ENCODE measurements around the gene CYP4F8. TPM values are rescaled to one million over a fixed set of nuclear protein-coding genes. Genes with fewer than 3 reads are reported as not detected.
"Not testable (repeated sequence)": the region's sequence is repeated elsewhere in the genome, so short reads cannot be mapped to it uniquely, and the experiment has no call there.

CYP4F8 gene
- total RNA-seq, result 0.37 TPM
- polyA plus RNA-seq, result 1.9 TPM

GRCh38 chr19:15614507-15615379 is at the start of gene CYP4F8:
CYP4F8 (plus strand) TSS chr19:15615218; CDS start chr19:15615617, 399 bp downstream.
- no peak for DNase-seq (ENCODE audit: extremely low spot score)
- Histone ChIP-seq H3K36me3 (ENCODE audit: insufficient read depth) (no peaks in the 10 kb centered on the region), H3K4me3 (ENCODE audit: low read depth, low read length) (no peak within 1 kb of the TSS), H3K27ac (ENCODE audit: low read depth) (no peak within 1 kb of the TSS), H3K4me1 (ENCODE audit: insufficient read depth) (peaks cover 1% of the 10 kb centered on the region)
- WGBS, result 35% methylated on average over 8 of the region's 8 CpGs

- Histone ChIP-seq H3K27ac (ENCODE audit: low read depth) (no peak overlapping the region), H3K4me3 (ENCODE audit: low read depth, low read length) (no peak overlapping the region), H3K36me3 (ENCODE audit: insufficient read depth) (no peaks in the 10 kb centered on the region), H3K4me1 (ENCODE audit: insufficient read depth) (no peaks in the 10 kb centered on the region)
- WGBS, result 84% methylated on average over 3 of the region's 3 CpGs
- no peak for DNase-seq (ENCODE audit: extremely low spot score)
These were observed 44.6 kb upstream of the CYP4F8 start for GRCh38 chr19:15570420-15570819.

- Histone ChIP-seq H3K4me3 (ENCODE audit: low read depth, low read length) (no peak overlapping the region), H3K36me3 (ENCODE audit: insufficient read depth) (no peaks in the 10 kb centered on the region), H3K4me1 (ENCODE audit: insufficient read depth) (no peaks in the 10 kb centered on the region), H3K27ac (ENCODE audit: low read depth) (no peak overlapping the region)
- WGBS, result 55% methylated on average over 6 of the region's 6 CpGs
- DNase-seq (ENCODE audit: extremely low spot score), result no peak
These were observed 39.6 kb upstream of the CYP4F8 start for GRCh38 chr19:15575406-15575805.

GRCh38 chr19:15576526-15577156 is 38.4 kb upstream of the CYP4F8 start:
- no peaks in the 10 kb centered on the region for H3K4me1 ChIP-seq (ENCODE audit: insufficient read depth)
- no peak overlapping the region for H3K4me3 ChIP-seq (ENCODE audit: low read depth, low read length)
- no peaks in the 10 kb centered on the region for H3K36me3 ChIP-seq (ENCODE audit: insufficient read depth)
- H3K27ac ChIP-seq (ENCODE audit: low read depth), result no peak overlapping the region
- 81% methylated on average over 12 of the region's 12 CpGs for WGBS
- DNase-seq (ENCODE audit: extremely low spot score), result no peak

GRCh38 chr19:15577184-15577771 is 37.7 kb upstream of the CYP4F8 start:
- no peaks in the 10 kb centered on the region for H3K4me1 ChIP-seq (ENCODE audit: insufficient read depth)
- no peak for DNase-seq (ENCODE audit: extremely low spot score)
- 73% methylated on average over 6 of the region's 6 CpGs for WGBS
- no peak overlapping the region for H3K4me3 ChIP-seq (ENCODE audit: low read depth, low read length)
- no peaks in the 10 kb centered on the region for H3K36me3 ChIP-seq (ENCODE audit: insufficient read depth)
- no peak overlapping the region for H3K27ac ChIP-seq (ENCODE audit: low read depth)

- Histone ChIP-seq H3K4me1 (ENCODE audit: insufficient read depth) (no peaks in the 10 kb centered on the region), H3K4me3 (ENCODE audit: low read depth, low read length) (no peak overlapping the region), H3K27ac (ENCODE audit: low read depth) (no peak overlapping the region), H3K36me3 (ENCODE audit: insufficient read depth) (no peaks in the 10 kb centered on the region)
- DNase-seq (ENCODE audit: extremely low spot score), result no peak
- 74% methylated on average over 12 of the region's 12 CpGs for WGBS
These were observed 31.7 kb upstream of the CYP4F8 start for GRCh38 chr19:15583346-15583745.

GRCh38 chr19:15584095-15584494 is 30.9 kb upstream of the CYP4F8 start:
- Histone ChIP-seq H3K36me3 (ENCODE audit: insufficient read depth) (no peaks in the 10 kb centered on the region), H3K4me3 (ENCODE audit: low read depth, low read length) (no peak overlapping the region), H3K27ac (ENCODE audit: low read depth) (no peak overlapping the region), H3K4me1 (ENCODE audit: insufficient read depth) (no peaks in the 10 kb centered on the region)
- DNase-seq (ENCODE audit: extremely low spot score), result no peak
- 33% methylated on average over 10 of the region's 10 CpGs for WGBS

- H3K4me3 ChIP-seq (ENCODE audit: low read depth, low read length), result no peak overlapping the region
- DNase-seq (ENCODE audit: extremely low spot score), result no peak
- H3K4me1 ChIP-seq (ENCODE audit: insufficient read depth), result no peaks in the 10 kb centered on the region
- H3K27ac ChIP-seq (ENCODE audit: low read depth), result no peak overlapping the region
- H3K36me3 ChIP-seq (ENCODE audit: insufficient read depth), result no peaks in the 10 kb centered on the region
- WGBS, result 8% methylated on average over 35 of the region's 35 CpGs
These were observed 30.4 kb upstream of the CYP4F8 start for GRCh38 chr19:15584541-15585115.

GRCh38 chr19:15587663-15588062 is 27.4 kb upstream of the CYP4F8 start:
- H3K4me3 ChIP-seq (ENCODE audit: low read depth, low read length), result no peak overlapping the region
- no peak overlapping the region for H3K27ac ChIP-seq (ENCODE audit: low read depth)
- no peaks in the 10 kb centered on the region for H3K4me1 ChIP-seq (ENCODE audit: insufficient read depth)
- 85% methylated on average over 9 of the region's 9 CpGs for WGBS
- no peaks in the 10 kb centered on the region for H3K36me3 ChIP-seq (ENCODE audit: insufficient read depth)
- DNase-seq (ENCODE audit: extremely low spot score), result no peak

- Histone ChIP-seq H3K4me1 (ENCODE audit: insufficient read depth) (no peaks in the 10 kb centered on the region), H3K36me3 (ENCODE audit: insufficient read depth) (no peaks in the 10 kb centered on the region), H3K27ac (ENCODE audit: low read depth) (no peak overlapping the region), H3K4me3 (ENCODE audit: low read depth, low read length) (no peak overlapping the region)
- 80% methylated on average over 1 of the region's 1 CpG for WGBS
- no peak for DNase-seq (ENCODE audit: extremely low spot score)
These were observed 26.8 kb upstream of the CYP4F8 start for GRCh38 chr19:15588265-15588664.

- H3K27ac ChIP-seq (ENCODE audit: low read depth), result no peak overlapping the region
- 71% methylated on average over 5 of the region's 5 CpGs for WGBS
- no peak for DNase-seq (ENCODE audit: extremely low spot score)
These were observed 25.1 kb upstream of the CYP4F8 start for GRCh38 chr19:15589760-15590451.

GRCh38 chr19:15591796-15592195 is 23.2 kb upstream of the CYP4F8 start:
- Histone ChIP-seq H3K4me3 (ENCODE audit: low read depth, low read length) (no peak overlapping the region), H3K4me1 (ENCODE audit: insufficient read depth) (no peaks in the 10 kb centered on the region), H3K27ac (ENCODE audit: low read depth) (no peak overlapping the region), H3K36me3 (ENCODE audit: insufficient read depth) (no peaks in the 10 kb centered on the region)
- no peak for DNase-seq (ENCODE audit: extremely low spot score)
- 65% methylated on average over 4 of the region's 4 CpGs for WGBS

More at GRCh38 chr19:15589760-15590451, 25.1 kb upstream of the CYP4F8 start:
- Histone ChIP-seq H3K4me1 (ENCODE audit: insufficient read depth) (no peaks in the 10 kb centered on the region), H3K36me3 (ENCODE audit: insufficient read depth) (no peaks in the 10 kb centered on the region), H3K4me3 (ENCODE audit: low read depth, low read length) (no peak overlapping the region)

- not testable (repeated sequence) for H3K36me3 ChIP-seq (ENCODE audit: insufficient read depth); DNase-seq (ENCODE audit: extremely low spot score); H3K4me1 ChIP-seq (ENCODE audit: insufficient read depth); H3K27ac ChIP-seq (ENCODE audit: low read depth); H3K4me3 ChIP-seq (ENCODE audit: low read depth, low read length)
- 28% methylated on average over 5 of the region's 5 CpGs for WGBS
These were observed 22.5 kb upstream of the CYP4F8 start for GRCh38 chr19:15592506-15592905.
